DMS153 (cell line): ENCODE data around the gene ELMO3.

ENCODE experiments used
- DNase-seq: peaks from one replicate; lab custom pipeline; 2025; lab: John Stamatoyannopoulos, UW

Gene ELMO3

GRCh38 chr16:67216612-67217490 lies 17.9 kb downstream of the ELMO3 start:
- no peak for DNase-seq

DNA sequence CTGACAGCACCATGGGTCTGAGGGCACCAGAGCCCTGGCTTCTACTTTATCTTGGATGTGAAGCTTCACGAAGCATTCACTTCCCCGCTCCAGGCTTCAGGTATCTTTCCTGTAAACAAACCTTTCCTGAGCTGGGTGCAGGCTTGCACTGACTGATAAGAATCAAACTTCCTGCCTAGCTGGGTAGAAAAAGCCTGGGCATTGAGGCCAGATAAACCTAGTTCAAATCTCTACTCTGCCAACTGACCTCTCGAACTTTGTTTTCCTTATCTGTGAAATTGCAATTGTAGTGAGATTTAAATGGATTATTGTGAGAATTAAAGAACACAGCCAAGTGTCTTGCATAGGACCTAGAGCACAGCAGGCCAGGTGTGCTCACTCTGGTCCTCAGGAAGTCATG lies 25.1 kb downstream of the ELMO3 start:
- DNase-seq = no peak

DNA sequence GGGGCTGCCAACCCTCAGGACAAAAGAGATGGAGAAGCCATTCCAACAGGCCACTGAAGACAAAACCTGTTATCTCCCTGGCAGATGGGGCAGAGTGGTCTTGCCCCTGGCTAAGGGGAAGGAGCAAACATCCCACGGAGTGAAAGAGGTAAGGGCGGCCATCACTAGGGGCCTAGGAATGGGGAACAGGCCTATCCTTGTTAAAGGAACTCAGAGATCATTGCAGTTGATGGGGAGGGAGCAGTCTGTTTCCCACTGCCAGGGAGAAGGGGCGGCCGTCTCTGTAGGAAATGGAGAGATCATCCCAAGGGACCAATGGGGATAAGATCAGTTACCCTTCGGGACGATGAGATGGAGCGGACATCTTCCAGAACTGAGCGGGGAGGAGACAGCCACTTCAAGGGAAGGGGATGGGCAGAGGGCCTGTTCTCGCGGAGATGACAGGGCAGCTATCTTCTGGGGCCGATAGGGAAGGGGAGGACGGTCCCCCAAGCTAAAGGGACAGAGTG lies 27.4 kb downstream of the ELMO3 start:
- DNase-seq = no peak

GRCh38 chr16:67226804-67227566 lies 28.1 kb downstream of the ELMO3 start, which contains the start of gene TMEM208:
Gene TMEM208, plus strand, starts transcription at chr16:67227130. Its CDS starts 89 bp downstream, at chr16:67227219.
- DNase-seq = peak; percentile 97

DNA sequence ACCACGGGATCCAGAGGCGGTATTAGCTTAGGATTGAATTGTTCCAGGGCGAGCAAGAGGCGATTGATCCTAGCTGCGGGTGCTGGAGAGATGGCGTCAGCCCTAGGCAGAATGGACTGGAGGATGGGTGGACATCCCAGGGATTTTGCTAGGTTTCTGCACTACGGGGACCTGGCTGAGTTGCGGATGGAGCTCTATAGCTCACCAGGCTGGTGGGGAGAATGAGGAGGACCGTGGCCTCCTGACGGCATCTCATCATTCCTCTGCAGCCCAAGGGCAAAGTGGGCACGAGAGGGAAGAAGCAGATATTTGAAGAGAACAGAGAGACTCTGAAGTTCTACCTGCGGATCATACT lies 28.6 kb downstream of the ELMO3 start:
- no peak for DNase-seq

GRCh38 chr16:67228034-67228785 lies 29.3 kb downstream of the ELMO3 start:
- no peak for DNase-seq

GRCh38 chr16:67228905-67229304 lies 30.0 kb downstream of the ELMO3 start:
- DNase-seq = no peak

- no peak for DNase-seq
Observed at GRCh38 chr16:67229906-67230808, 31.2 kb downstream of the ELMO3 start.

GRCh38 chr16:67230809-67231660 lies 32.1 kb downstream of the ELMO3 start:
- DNase-seq = no peak

DNA sequence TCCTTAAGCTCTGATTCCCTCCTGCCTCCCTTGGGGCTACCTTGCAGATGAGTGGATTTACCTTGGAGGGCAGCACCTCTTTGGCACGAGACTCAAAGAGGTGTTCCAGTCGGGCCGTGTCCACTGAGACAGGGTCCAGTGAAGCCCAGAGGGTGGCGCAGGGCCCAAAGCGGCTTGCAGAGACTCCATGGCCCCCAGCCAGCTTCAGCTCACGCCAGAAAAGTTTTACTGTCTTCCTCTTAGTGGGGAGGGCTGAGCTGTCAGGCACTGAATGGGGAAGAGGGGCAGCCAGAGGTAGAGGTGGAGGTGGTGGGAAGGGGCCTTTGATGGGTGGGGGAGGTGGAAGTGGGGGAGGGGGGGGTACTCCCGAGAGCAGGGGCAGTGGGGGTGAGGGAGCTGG lies 34.7 kb downstream of the ELMO3 start:
- no peak for DNase-seq

GRCh38 chr16:67234180-67234597 lies 35.3 kb downstream of the ELMO3 start:
- DNase-seq = no peak

DNA sequence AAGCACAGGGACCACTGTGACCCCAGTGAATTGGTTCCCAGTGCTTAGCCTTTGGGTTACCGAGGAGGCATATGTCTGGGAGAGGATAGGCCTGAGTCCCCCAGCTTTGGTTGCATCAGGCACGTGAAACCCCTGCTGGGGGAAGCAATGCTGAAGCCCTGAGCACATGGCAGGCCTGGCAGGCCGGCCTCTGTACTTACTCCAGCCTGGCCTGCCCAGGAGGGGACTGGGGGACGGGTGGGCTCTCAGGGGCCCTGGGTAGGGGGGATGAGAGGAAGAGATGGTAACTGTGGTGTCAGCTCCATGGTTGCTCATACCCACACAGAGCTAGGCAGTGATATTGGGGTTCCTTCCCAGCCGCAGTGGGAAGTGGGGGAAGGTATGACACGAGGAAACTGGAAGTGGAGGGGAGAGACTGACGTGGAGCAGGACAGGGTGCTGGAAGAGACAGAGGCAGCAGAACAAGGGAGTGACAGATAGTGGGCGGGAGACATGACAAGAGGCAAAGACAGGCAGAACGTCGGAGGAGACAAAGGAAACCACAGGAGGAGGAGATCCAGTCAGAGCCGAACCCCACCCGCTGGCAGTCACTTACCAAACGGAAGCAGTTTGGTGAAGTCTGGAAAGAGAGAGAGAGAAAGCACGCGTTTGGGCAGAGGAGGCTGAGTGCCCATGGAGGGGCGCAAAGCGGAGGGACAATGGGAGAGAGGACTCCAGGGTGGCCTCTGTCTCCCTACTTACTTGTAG lies 37.1 kb downstream of the ELMO3 start:
- DNase-seq = no peak

- DNase-seq = no peak
Observed at GRCh38 chr16:67236563-67237395, 37.8 kb downstream of the ELMO3 start.

DNA sequence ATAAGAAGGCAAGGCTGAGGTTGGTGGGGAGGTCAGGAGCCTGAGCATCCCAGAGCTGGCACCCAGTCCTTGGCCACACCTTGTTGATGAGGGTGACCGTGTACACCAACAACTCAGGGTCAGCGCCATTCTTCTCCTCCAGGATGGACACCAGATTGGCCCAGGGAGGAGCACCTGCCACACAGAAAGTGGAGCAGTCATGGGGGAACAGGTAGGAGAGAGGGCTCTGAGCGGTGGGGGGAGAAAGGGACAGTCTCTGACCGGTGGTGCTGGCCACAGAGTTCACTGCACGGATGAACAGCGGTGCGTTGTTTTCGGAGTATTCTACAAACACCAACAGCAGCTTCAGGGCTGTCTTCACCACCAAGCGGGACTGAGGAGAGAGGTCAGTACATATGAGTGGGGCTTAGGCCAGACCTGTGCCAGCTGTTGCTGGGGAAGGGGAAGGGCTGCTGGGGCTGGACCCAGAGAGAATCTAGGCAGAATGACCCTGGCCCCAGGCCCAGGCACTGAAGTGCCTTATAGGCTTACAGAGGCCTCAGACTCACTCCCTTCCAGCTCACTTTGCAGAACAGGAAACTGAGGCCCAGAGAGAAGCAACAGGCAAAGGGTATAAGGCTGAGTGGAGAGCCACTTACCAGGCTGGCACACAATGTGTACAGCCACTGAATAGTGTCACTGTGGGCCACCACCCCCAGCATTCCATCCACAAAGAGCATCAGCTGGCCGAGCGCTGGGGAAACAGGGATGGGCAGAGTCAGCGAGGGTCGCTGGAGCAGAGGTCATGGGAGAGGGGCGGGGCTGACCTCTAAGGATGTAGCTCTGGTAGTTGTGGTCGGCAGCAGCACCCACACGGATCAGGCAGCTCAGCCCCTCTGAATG lies 38.7 kb downstream of the ELMO3 start:
- no peak for DNase-seq

- no peak for DNase-seq
Observed at GRCh38 chr16:67238278-67238575, 39.3 kb downstream of the ELMO3 start.

DNA sequence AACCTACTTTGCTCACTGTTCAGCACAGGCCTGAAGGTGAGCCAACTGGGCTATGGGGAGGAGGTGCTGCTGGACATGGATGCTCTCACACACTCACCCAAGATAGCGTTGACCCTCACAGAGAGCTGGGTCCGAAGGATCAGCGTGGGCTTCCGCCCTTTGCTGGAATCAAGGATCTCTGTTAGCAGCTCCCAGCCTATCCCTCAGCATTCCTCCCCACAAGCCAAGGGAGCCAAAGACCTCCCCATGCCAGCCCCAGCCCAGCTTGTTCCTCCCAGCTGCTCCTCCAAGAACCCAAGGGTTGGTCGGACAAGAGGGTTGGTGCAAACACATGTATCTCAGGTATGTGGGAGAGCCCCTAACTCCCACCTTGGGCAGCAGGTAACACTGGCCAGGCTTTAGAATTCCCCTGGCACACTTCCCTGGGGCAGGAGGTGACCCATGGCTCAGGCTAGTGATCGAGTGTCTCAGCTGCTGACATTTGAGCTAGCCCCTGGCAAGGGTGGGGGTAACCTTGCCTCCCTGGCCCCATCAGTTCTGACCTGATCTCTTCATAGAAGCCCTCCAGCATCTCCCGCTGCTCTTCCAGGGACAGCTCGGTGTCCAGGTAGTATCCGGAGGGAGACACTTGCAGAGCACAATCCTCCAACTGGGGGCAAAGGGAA lies 40.0 kb downstream of the ELMO3 start:
- DNase-seq = no peak

GRCh38 chr16:67240506-67240905 lies 41.6 kb downstream of the ELMO3 start:
- no peak for DNase-seq
